Uterus (tissue), 2 donors: ENCODE data around the gene TMEM131.

Experiments used
- CTCF ChIP-seq, 4 experiments: fragments of 200-600 bp in 2 of 4; fragments of 450-650 bp in 2 of 4; sonication (generic) in 2 of 4; IDR thresholded peaks; one replicate each; pipeline ENCODE4 v1.5.1; 2016 to 2019; ENCODE audit warnings: antibody characterized with exemption in 4 of 4, mild to moderate bottlenecking in 2 of 4, moderate library complexity in 1 of 4
- POLR2A ChIP-seq, 2 donors: fragments of 450-650 bp; IDR thresholded peaks; one replicate each; pipeline ENCODE4 v1.6.1; 2016; ENCODE audit warnings: antibody characterized with exemption in 2 of 2, mild to moderate bottlenecking in 1 of 2, moderate library complexity in 1 of 2

- TF ChIP-seq CTCF (IDR thresholded peaks at IDR 0.05), result no peak
- no peak for TF ChIP-seq POLR2A (IDR thresholded peaks at IDR 0.05)
Measured at GRCh38 chr2:97840198-97840597, 155.6 kb downstream of the TMEM131 start.
